ENCODE data around the gene NHERF1. TPM values are rescaled to one million over a fixed set of nuclear protein-coding genes. Genes with fewer than 3 reads are reported as not detected.

The NHERF1 gene
- total RNA-seq, 4 donors from 2014 or later, result 8.9 to 12.1 (median 11.0) TPM

- H3K9me3 ChIP-seq, result no peaks in the 10 kb centered on the region
- no peaks in the 10 kb centered on the region for H3K36me3 ChIP-seq
- TF ChIP-seq POLR2A (IDR thresholded peaks at IDR 0.05; ENCODE audit: low read depth) (no peak), POLR2AphosphoS5 (IDR thresholded peaks at IDR 0.05) (peak in 1 of 2 donors; percentile 8), EP300 (IDR thresholded peaks at IDR 0.05) (no peak)
- peaks cover 0 to 88% (median 27%) of the 10 kb centered on the region in 4 donors for H3K27me3 ChIP-seq
- peak overlapping the region; percentile 33 to 52 (median 40) for H3K4me3 ChIP-seq
- no peak overlapping the region for H3K27ac ChIP-seq (replicated peaks in 1 of 4)
- DNase-seq (ENCODE audit: extremely low spot score), result no peak
- peaks cover 18 to 42% (median 30%) of the 10 kb centered on the region in 4 donors for H3K4me1 ChIP-seq
- WGBS, result 26% methylated on average over 9 of the region's 16 CpGs
- intact Hi-C loops (cut with DNase I), result no loop called here
Observed at GRCh38 chr17:74738051-74738996, 10.1 kb upstream of the NHERF1 start.

- H3K9me3 ChIP-seq, result no peaks in the 10 kb centered on the region
- intact Hi-C loops (cut with DNase I), result no loop called here
- H3K36me3 ChIP-seq, result no peaks in the 10 kb centered on the region
- peaks cover 0 to 93% (median 27%) of the 10 kb centered on the region in 4 donors for H3K27me3 ChIP-seq
- no peak overlapping the region for H3K4me3 ChIP-seq
- TF ChIP-seq POLR2AphosphoS5 (IDR thresholded peaks at IDR 0.05) (no peak), POLR2A (IDR thresholded peaks at IDR 0.05; ENCODE audit: low read depth) (no peak), EP300 (IDR thresholded peaks at IDR 0.05) (no peak), CTCF (IDR thresholded peaks at IDR 0.05) (no peak)
- no peak overlapping the region for H3K27ac ChIP-seq (replicated peaks in 1 of 4)
- H3K4me1 ChIP-seq, result peaks cover 18 to 43% (median 32%) of the 10 kb centered on the region in 4 donors
- no peak for DNase-seq (ENCODE audit: extremely low spot score)
- 85% methylated on average over 12 of the region's 12 CpGs for WGBS
Observed at GRCh38 chr17:74739227-74739831, 9.1 kb upstream of the NHERF1 start.

- intact Hi-C loops (cut with DNase I), result no loop called here
- DNase-seq (ENCODE audit: extremely low spot score), result no peak
- TF ChIP-seq EP300 (IDR thresholded peaks at IDR 0.05) (no peak), CTCF (IDR thresholded peaks at IDR 0.05) (no peak), POLR2A (IDR thresholded peaks at IDR 0.05; ENCODE audit: low read depth) (no peak), POLR2AphosphoS5 (IDR thresholded peaks at IDR 0.05) (no peak)
- Histone ChIP-seq H3K36me3 (no peaks in the 10 kb centered on the region), H3K4me3 (no peak overlapping the region), H3K4me1 (peaks cover 24 to 52% (median 41%) of the 10 kb centered on the region in 4 donors), H3K27me3 (peaks cover 0 to 98% (median 27%) of the 10 kb centered on the region in 4 donors), H3K27ac (replicated peaks in 1 of 4) (no peak overlapping the region), H3K9me3 (no peaks in the 10 kb centered on the region)
- 67% methylated on average over 6 of the region's 6 CpGs for WGBS
Observed at GRCh38 chr17:74740173-74740572, 8.3 kb upstream of the NHERF1 start.

GRCh38 chr17:74740641-74741387 lies 7.6 kb upstream of the NHERF1 start:
- H3K9me3 ChIP-seq, result no peaks in the 10 kb centered on the region
- no peaks in the 10 kb centered on the region for H3K36me3 ChIP-seq
- no peak overlapping the region for H3K27ac ChIP-seq (replicated peaks in 1 of 4)
- no peak for TF ChIP-seq EP300 (IDR thresholded peaks at IDR 0.05)
- H3K4me3 ChIP-seq, result no peak overlapping the region
- peaks cover 0 to 98% (median 27%) of the 10 kb centered on the region in 4 donors for H3K27me3 ChIP-seq
- WGBS, result 76% methylated on average over 17 of the region's 17 CpGs
- DNase-seq (ENCODE audit: extremely low spot score), result no peak
- intact Hi-C loops (cut with DNase I), result no loop called here
- H3K4me1 ChIP-seq, result peaks cover 28 to 58% (median 43%) of the 10 kb centered on the region in 4 donors

GRCh38 chr17:74742153-74742515 lies 6.3 kb upstream of the NHERF1 start:
- no peak overlapping the region for H3K27ac ChIP-seq (replicated peaks in 1 of 4)
- DNase-seq (ENCODE audit: extremely low spot score), result no peak
- H3K9me3 ChIP-seq, result no peaks in the 10 kb centered on the region
- no peaks in the 10 kb centered on the region for H3K36me3 ChIP-seq
- intact Hi-C loops (cut with DNase I), result no loop called here
- H3K4me1 ChIP-seq, result peaks cover 25 to 51% (median 39%) of the 10 kb centered on the region in 4 donors
- H3K27me3 ChIP-seq, result peaks cover 0 to 86% (median 22%) of the 10 kb centered on the region in 4 donors
- no peak overlapping the region for H3K4me3 ChIP-seq
- WGBS, result 47% methylated on average over 3 of the region's 4 CpGs
- TF ChIP-seq POLR2A (IDR thresholded peaks at IDR 0.05; ENCODE audit: low read depth) (no peak), CTCF (IDR thresholded peaks at IDR 0.05) (no peak), POLR2AphosphoS5 (IDR thresholded peaks at IDR 0.05) (no peak), EP300 (IDR thresholded peaks at IDR 0.05) (no peak)
